Uterus (tissue), 2 donors: ENCODE measurements around the gene CAMTA1.

ENCODE experiments used
- CTCF ChIP-seq, 4 experiments: fragments of 200-600 bp in 2 of 4; fragments of 450-650 bp in 2 of 4; sonication (generic) in 2 of 4; IDR thresholded peaks; one replicate each; pipeline ENCODE4 v1.5.1; 2016 to 2019; ENCODE audit warnings: antibody characterized with exemption in 4 of 4, mild to moderate bottlenecking in 2 of 4, moderate library complexity in 1 of 4
- POLR2A ChIP-seq, 2 donors: fragments of 450-650 bp; IDR thresholded peaks; one replicate each; pipeline ENCODE4 v1.6.1; 2016; ENCODE audit warnings: antibody characterized with exemption in 2 of 2, mild to moderate bottlenecking in 1 of 2, moderate library complexity in 1 of 2

DNA sequence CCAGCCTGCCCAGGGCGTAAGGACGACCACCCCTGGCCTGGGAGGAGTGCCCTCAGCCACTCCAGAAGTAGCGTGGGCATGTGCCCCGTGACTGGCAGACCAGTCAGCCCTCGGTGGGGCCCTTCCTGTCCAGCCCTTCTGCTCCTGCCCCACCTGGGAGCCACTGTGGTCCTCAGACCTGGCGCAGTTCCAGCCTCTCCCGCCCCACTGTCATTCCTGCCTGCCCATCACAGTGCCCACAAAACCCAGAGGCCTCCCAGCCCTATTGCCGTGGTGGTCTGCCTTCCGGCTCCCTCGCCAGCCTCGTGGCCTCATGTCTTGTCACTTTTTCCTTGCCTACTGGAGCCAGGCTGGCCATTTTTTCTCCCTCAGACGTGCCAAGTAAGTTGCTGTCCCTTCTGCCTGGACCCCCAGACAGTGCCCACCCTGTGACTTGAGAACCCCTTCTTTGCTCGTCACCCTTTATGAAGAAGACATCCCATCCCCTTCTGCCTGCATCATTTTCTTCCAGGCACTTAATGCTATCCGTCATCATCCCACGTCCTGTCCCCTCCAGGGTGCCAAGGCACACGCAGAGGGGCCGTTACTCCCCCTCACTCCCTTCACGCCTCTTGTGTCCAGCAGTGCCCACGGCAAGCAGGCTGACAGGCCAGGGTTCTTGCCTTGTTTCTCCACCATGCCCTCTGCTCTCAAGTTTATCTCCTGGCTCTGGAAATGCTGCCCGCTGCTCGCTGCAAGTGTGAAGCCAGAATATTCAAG is 122.6 kb downstream of the CAMTA1 start:
- TF ChIP-seq CTCF (IDR thresholded peaks at IDR 0.05) (no peak), POLR2A (IDR thresholded peaks at IDR 0.05) (no peak)
